ENCODE data around the gene CYP2U1. TPM values are rescaled to one million over a fixed set of nuclear protein-coding genes. Genes with fewer than 3 reads are reported as not detected.

Gene CYP2U1
- total and polyA plus RNA-seq, 2 of the 4 experiments (the other 2 are of a cell fraction): 6.1 to 11.1 TPM

DNA sequence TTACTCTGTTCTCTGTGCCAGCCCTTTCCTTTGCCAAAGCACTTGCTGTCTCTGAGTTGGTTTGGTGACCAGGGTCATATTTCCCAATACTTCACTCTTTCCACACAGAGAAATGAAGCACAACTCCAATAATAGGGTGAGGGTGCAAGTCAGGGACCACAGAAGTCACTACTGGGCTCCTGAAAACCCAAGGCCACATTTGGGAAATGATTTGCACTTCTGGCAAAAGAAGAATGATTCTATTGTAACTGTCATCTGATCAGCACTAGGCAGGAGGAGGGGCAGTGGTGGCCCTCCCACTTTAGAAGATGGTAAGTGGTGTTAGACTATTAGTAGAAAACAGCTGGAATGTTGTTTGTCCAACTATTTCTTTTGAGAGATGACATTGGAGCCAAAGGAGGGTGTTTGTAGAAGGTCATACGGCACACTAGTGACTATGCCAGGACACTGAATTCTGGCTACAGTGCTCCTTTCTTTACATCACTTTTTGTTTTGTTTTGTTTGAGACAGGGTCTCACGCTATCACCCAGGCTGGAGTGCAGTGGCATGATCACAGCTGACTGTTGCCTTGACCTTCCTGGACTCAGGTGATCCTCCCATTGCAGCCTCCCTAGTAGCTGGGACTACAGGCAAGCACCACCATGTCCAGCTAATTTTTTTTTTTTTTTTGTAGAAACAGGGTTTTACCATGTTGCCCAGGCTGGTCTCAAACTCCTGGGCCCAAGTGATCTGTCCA is 47.5 kb downstream of the CYP2U1 start:
- no peaks in the 10 kb centered on the region for H3K79me1 ChIP-seq (ENCODE audit: low read depth in 1 of 2, low read length in 2 of 2)
- no peaks in the 10 kb centered on the region for H3K36me3 ChIP-seq (ENCODE audit: control insufficient read depth, insufficient read depth, low read length)
- H4K20me1 ChIP-seq (ENCODE audit: insufficient read depth, low read length): no peaks in the 10 kb centered on the region
- no peak overlapping the region for H2BK20ac ChIP-seq (ENCODE audit: low read depth, low read length)
- no peak overlapping the region for H2BK5ac ChIP-seq (ENCODE audit: low read depth, low read length, poor library complexity, severe bottlenecking)
- no peaks in the 10 kb centered on the region for H3K9me1 ChIP-seq (ENCODE audit: insufficient read depth, low read length)
- H3K4me3 ChIP-seq (ENCODE audit: insufficient read depth, low read depth, low read length): no peak overlapping the region
- no peak overlapping the region for H2BK120ac ChIP-seq (ENCODE audit: low read depth, low read length)
- no peak for ATAC-seq (ENCODE audit: low read depth)
- H4K8ac ChIP-seq (ENCODE audit: low read depth in 2 of 2, low read length in 2 of 2): no peak overlapping the region
- no peak overlapping the region for H4K5ac ChIP-seq (ENCODE audit: low read depth, low read length)
- H2AK9ac ChIP-seq (replicated peaks; ENCODE audit: low read depth, low read length, poor library complexity): no peak overlapping the region
- no peak overlapping the region for H3K4ac ChIP-seq (ENCODE audit: low read depth, low read length)
- no peak overlapping the region for H3K27ac ChIP-seq (ENCODE audit: insufficient read depth, low read length)
- no peak overlapping the region for H2AK5ac ChIP-seq (ENCODE audit: low read depth, low read length)
- H3K27me3 ChIP-seq (ENCODE audit: control insufficient read depth, insufficient read depth, low read length): no peaks in the 10 kb centered on the region; the same call in 1 of the 2 replicates
- no peak overlapping the region for H2AFZ ChIP-seq (replicated peaks; ENCODE audit: low read length, poor library complexity)
- no peak for DNase-seq
- peaks cover 2% of the 10 kb centered on the region; the same call in 1 of the 2 replicates for H3K9me3 ChIP-seq (ENCODE audit: control insufficient read depth, insufficient read depth, low read length)
- H3K9ac ChIP-seq (ENCODE audit: low read depth, low read length): no peak overlapping the region
- ChIA-PET POLR2A (ENCODE audit: unreplicated experiment) (no interaction called here), CTCF (no interaction called here)
- H2BK15ac ChIP-seq (ENCODE audit: low read depth, low read length): no peak overlapping the region
- WGBS, 2 experiments (ENCODE audit: extremely low coverage in 2 of 2, insufficient read length in 1 of 2): no CpG with 5 or more reads among the region's 2 CpGs
- no peak overlapping the region for H3K56ac ChIP-seq (ENCODE audit: extremely low read depth, insufficient read depth, low read length)
- no peak overlapping the region for H3K23ac ChIP-seq (ENCODE audit: low read depth, low read length)
- H3K4me2 ChIP-seq (ENCODE audit: low read depth, low read length): no peak overlapping the region
- dilution Hi-C loops (cut with HindIII; ENCODE audit: low sequenced_read_pairs, unreplicated experiment): no loop called here
- no peak overlapping the region for H3K14ac ChIP-seq (replicated peaks; ENCODE audit: low read depth, low read length)
- no peaks in the 10 kb centered on the region for H3K4me1 ChIP-seq (ENCODE audit: control insufficient read depth, insufficient read depth, low read length)
- intact Hi-C loops (cut with micrococcal nuclease): no loop called here
- BruUV-seq (replicated peaks): no TSS peak
- in situ Hi-C loops (cut with MboI; ENCODE audit: low sequenced_read_pairs): no loop called here
- H3K18ac ChIP-seq (ENCODE audit: low read depth, low read length): no peak overlapping the region
- no peak overlapping the region for H4K91ac ChIP-seq (ENCODE audit: insufficient read depth, low read depth, low read length)
- TF ChIP-seq, protein P1, sequence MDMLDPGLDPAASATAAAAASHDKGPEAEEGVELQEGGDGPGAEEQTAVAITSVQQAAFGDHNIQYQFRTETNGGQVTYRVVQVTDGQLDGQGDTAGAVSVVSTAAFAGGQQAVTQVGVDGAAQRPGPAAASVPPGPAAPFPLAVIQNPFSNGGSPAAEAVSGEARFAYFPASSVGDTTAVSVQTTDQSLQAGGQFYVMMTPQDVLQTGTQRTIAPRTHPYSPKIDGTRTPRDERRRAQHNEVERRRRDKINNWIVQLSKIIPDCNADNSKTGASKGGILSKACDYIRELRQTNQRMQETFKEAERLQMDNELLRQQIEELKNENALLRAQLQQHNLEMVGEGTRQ (IDR thresholded peaks at IDR 0.05; ENCODE audit: low read depth, low read length): no peak
- TF ChIP-seq SMC3 (IDR thresholded peaks at IDR 0.05; ENCODE audit: low read depth, low read length) (no peak), CEBPB (IDR thresholded peaks at IDR 0.05; ENCODE audit: low read depth, low read length) (no peak), RFX5 (IDR thresholded peaks at IDR 0.05; ENCODE audit: low read depth, low read length) (no peak), BHLHE40 (IDR thresholded peaks at IDR 0.05; ENCODE audit: low read depth, low read length) (no peak), CTCF (conservative IDR thresholded peaks at IDR 0.05; ENCODE audit: low read depth, low read length) (no peak), RCOR1 (IDR thresholded peaks at IDR 0.05; ENCODE audit: insufficient replicate concordance, low read length) (no peak), FOS (IDR thresholded peaks at IDR 0.05; ENCODE audit: low read depth, low read length) (no peak)
